GM23338 (cell line): Measurements from ENCODE around the gene MICAL3. TPM values are rescaled to one million over a fixed set of nuclear protein-coding genes. Genes with fewer than 3 reads are reported as not detected.

Experiments used
- ATAC-seq: fragments of 200-7000 bp; cut with Tn5 transposase; 3 replicates; pipeline ENCODE4 v1.9.1; 2020
- DNase-seq: peaks from one replicate; pipeline ENCODE4 v3.0.0-alpha.2; 2015; ENCODE audit warnings: low spot score
- H2AFZ ChIP-seq: fragments of 200-600 bp; sonication (generic); 2 replicates; pipeline ENCODE4 v1.8.0; 2016; ENCODE audit warnings: antibody characterized with exemption, mild to moderate bottlenecking, moderate library complexity
- H3F3A ChIP-seq: fragments of 200-600 bp; sonication (generic); replicated peaks from 2 replicates; pipeline ENCODE4 v1.8.0; 2017; ENCODE audit warnings: antibody characterized with exemption, mixed run types, low read depth
- H3K27ac ChIP-seq: fragments of 200-600 bp; sonication (generic); 2 replicates; pipeline ENCODE4 v1.6.1; 2016; ENCODE audit warnings: low read depth
- H3K27me3 ChIP-seq: fragments of 200-600 bp; sonication (generic); 2 replicates; pipeline ENCODE4 v1.8.0; 2016; ENCODE audit warnings: mild to moderate bottlenecking, mixed run types, moderate library complexity; ENCODE audit not compliant: insufficient read depth
- H3K36me3 ChIP-seq: fragments of 200-600 bp; sonication (generic); 2 replicates; pipeline ENCODE4 v1.8.0; 2016; ENCODE audit warnings: mild to moderate bottlenecking; ENCODE audit not compliant: insufficient read depth
- H3K4me1 ChIP-seq: fragments of 200-600 bp; sonication (generic); 2 replicates; pipeline ENCODE4 v1.8.0; 2016; ENCODE audit warnings: mild to moderate bottlenecking, moderate library complexity; ENCODE audit not compliant: insufficient read depth
- H3K4me2 ChIP-seq: fragments of 200-600 bp; sonication (generic); 2 replicates; pipeline ENCODE4 v1.7.1; 2017; ENCODE audit warnings: mixed run types
- H3K4me3 ChIP-seq: fragments of 200-600 bp; sonication (generic); 2 replicates; pipeline ENCODE4 v1.6.1; 2016; ENCODE audit warnings: mixed run types
- H3K79me2 ChIP-seq: fragments of 200-600 bp; sonication (generic); replicated peaks from 2 replicates; pipeline ENCODE4 v1.8.0; 2017; ENCODE audit warnings: mild to moderate bottlenecking; ENCODE audit not compliant: insufficient read depth
- H3K9me2 ChIP-seq: fragments of 200-600 bp; sonication (generic); 2 replicates; pipeline ENCODE4 v1.8.0; 2017; ENCODE audit not compliant: insufficient read depth
- H4K20me1 ChIP-seq: fragments of 200-600 bp; sonication (generic); replicated peaks from 2 replicates; pipeline ENCODE4 v1.8.0; 2017; ENCODE audit warnings: mild to moderate bottlenecking; ENCODE audit not compliant: insufficient read depth
- H3K27ac Mint-ChIP-seq: 2 replicates; pipeline ENCODE4 v1.8.0; 2020; ENCODE audit warnings: inconsistent platforms, mild to moderate bottlenecking, moderate library complexity, mixed read lengths
- H3K27me3 Mint-ChIP-seq: 3 replicates; pipeline ENCODE4 v1.8.0; 2022; ENCODE audit warnings: low read depth, mild to moderate bottlenecking, moderate library complexity, mixed read lengths, inconsistent platforms; ENCODE audit not compliant: insufficient read depth, poor library complexity
- H3K36me3 Mint-ChIP-seq: 3 replicates; pipeline ENCODE4 v1.8.0; 2021; ENCODE audit warnings: low read depth, mild to moderate bottlenecking, inconsistent platforms, moderate library complexity, mixed read lengths
- H3K4me1 Mint-ChIP-seq: 3 replicates; pipeline ENCODE4 v1.8.0; 2020; ENCODE audit warnings: mild to moderate bottlenecking, inconsistent platforms, mixed read lengths
- H3K4me3 Mint-ChIP-seq: 3 replicates; pipeline ENCODE4 v1.8.0; 2021; ENCODE audit warnings: moderate library complexity, mild to moderate bottlenecking, inconsistent platforms, mixed read lengths
- H3K9me3 Mint-ChIP-seq: 3 replicates; pipeline ENCODE4 v1.8.0; 2020; ENCODE audit warnings: moderate library complexity, mild to moderate bottlenecking, inconsistent platforms, mixed read lengths
- EZH2phosphoT487 ChIP-seq: fragments of 200-600 bp; sonication (generic); IDR thresholded peaks from one replicate; pipeline ENCODE4 v1.8.1; 2018; ENCODE audit warnings: antibody characterized with exemption; ENCODE audit not compliant: unreplicated experiment
- POLR2AphosphoS5 ChIP-seq: IDR thresholded peaks from 2 replicates; pipeline ENCODE4 v1.6.1; 2016; ENCODE audit warnings: antibody characterized with exemption, low read depth
- ZNF114 ChIP-seq: fragments of 250-450 bp; sonication (Bioruptor Pico); IDR thresholded peaks from 2 replicates; pipeline ENCODE4 v1.5.0; 2020; ENCODE audit warnings: mild to moderate bottlenecking, moderate library complexity
- ZNF462 ChIP-seq: fragments of 250-450 bp; sonication (Bioruptor Pico); IDR thresholded peaks from 2 replicates; pipeline ENCODE4 v1.5.0; 2020; ENCODE audit warnings: mild to moderate bottlenecking, moderate library complexity
- polyA plus RNA-seq: library from polyadenylated mRNA; unstranded; fragments of >200 nt; fragmentation: Nextera tagmentation; extraction: Ambion mirVana; gene quantifications from 2 replicates; pipeline ENCODE4 v1.2.1, GENCODE V29; 2016
- total RNA-seq: library from RNA; depleted of rRNA; stranded (reverse); fragments of >200 nt; shearing (Covaris generic); gene quantifications from 2 replicates; pipeline ENCODE4 v1.2.3, GENCODE V29; 2014

MICAL3 gene
- total and polyA plus RNA-seq, 2 experiments from 2014 or later = 10.1 to 33.9 TPM

GRCh38 chr22:18062421-18062820 lies 38.1 kb upstream of the MICAL3 start (continued):
- no peak for TF ChIP-seq ZNF462 (CRISPR knock-in tag)

GRCh38 chr22:18060646-18061620 lies 36.6 kb upstream of the MICAL3 start:
- Histone ChIP-seq H3K4me1 (no peaks in the 10 kb centered on the region), H3K9me2 (no peaks in the 10 kb centered on the region), H4K20me1 (no peaks in the 10 kb centered on the region), H3K4me2 (no peak overlapping the region), H3K27ac (no peak overlapping the region), H3K4me3 (no peak overlapping the region), H3K27me3 (no peaks in the 10 kb centered on the region), H2AFZ (no peak overlapping the region), H3K79me2 (no peaks in the 10 kb centered on the region), H3K36me3 (no peaks in the 10 kb centered on the region), H3F3A (no peaks in the 10 kb centered on the region)
- peaks cover 7% of the 10 kb centered on the region for H3K27me3 Mint-ChIP-seq
- TF ChIP-seq POLR2AphosphoS5 (no peak), EZH2phosphoT487 (no peak), ZNF114 (CRISPR knock-in tag) (no peak)
- H3K36me3 Mint-ChIP-seq = no peaks in the 10 kb centered on the region
- H3K27ac Mint-ChIP-seq = no peak overlapping the region
- H3K4me1 Mint-ChIP-seq = peaks cover 5% of the 10 kb centered on the region; the same call in 1 of the 3 replicates
- H3K9me3 Mint-ChIP-seq = no peaks in the 10 kb centered on the region
- DNase-seq = no peak
- no peak; the same call in 2 of the 3 replicates for ATAC-seq
- no peak overlapping the region for H3K4me3 Mint-ChIP-seq
